ENCODE data around the gene MSRB1.
"Not testable (repeated sequence)": the region's sequence is repeated elsewhere in the genome, so short reads cannot be mapped to it uniquely, and the experiment has no call there.

MSRB1 gene

DNA sequence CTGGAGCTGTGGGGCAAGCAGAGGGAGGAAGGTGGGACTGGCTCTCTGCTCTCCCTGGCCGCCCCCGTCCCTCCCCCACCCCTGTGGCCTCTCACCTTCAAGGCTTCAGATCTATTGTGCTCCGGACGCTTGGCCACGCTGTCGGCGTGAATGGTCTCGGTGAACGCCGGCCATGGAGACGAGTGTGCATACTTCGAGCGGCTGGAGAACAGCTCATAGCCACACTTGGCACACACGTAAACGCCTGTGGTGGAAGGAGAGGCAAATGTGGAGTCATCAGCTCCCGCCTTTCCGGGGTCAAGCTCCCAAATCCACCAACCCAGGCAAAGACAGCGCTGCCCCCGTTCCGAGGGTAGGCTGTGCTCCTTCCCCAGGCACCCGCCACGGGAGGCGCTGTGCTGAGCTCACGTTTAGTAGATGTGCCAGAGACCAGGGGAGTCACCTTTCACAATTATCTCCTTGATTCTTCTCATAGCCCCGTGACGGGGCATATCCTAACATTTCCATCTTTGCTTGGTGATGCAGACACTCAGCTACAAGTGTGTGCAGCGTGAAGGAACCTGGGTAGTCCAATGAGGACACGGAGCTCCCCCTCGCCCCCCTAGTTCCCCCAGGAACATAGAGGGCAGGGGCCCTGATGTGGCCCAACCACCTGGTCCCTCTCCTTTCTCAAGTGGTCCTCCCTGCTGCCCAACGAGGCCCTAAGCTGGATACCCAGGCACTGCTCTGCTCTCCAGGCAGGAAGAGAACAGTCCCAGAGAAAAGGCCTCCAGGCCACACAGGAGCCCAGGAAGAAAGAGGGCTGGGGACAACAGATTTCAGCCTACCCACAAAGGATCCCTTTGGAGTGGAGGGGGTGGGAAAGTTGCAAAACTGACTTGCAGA is 1.6 kb downstream of the MSRB1 start:
- DNase-seq, result no peak

DNA sequence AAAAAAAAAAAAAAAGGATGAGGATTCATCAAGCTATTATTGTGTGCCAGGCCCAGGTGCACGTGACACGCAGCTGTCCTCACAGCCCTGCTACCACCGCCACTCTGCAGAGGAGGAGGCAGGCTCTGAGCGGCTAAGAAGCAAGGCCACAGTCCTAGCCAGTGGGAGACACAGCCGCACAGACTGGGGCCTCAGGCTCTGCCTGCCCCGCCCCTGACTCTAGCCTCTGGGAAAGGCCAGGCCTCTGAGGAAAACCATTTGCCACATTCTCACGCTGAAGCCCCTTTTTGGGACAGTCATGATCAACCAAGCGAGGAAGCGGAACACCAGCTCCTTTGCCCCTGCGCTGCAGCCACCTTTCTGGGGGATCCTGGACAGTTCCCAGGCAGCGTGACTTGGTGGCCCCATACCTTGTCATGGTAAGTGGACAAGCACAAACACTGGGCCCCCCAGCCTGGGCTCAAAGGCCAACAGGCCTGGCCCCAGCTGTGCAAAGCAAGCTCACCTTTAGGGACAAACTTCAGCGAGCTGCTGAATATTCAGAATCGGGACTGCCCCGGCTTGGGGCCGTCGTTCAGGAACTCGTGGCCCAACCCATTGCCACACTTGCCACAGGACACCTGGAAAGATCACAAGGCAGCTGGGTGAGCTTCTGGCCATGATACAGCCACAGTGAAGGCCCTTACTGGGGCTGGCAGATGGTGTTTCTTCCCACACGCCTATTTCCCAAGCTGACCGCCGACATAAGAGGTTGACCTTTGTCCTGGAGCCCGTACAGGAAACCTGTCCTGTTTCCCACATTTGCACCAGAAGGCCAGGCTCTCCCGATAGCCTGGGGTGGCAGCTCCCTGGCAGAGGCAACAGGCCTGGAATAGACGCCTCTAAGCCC is 2.5 kb downstream of the MSRB1 start:
- no peak for DNase-seq

DNA sequence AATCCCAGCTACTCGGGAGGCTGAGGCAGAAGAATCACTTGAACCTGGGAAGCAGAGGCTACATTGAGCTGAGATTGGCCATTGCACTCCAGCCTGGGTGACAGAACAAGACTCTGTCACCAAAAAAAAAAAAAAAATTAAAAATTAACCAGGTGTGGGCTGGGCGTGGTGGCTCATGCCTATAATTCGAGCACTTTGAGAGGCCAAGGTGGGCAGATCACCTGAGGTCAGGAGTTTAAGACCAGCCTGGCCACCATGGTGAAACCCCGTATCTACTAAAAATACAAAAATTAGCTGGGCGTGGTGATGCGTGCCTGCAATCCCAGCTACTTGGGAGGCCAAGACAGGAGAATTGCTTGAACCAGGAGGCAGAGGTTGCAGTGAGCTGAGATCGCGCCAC is 3.2 kb downstream of the MSRB1 start:
- not testable (repeated sequence) for DNase-seq

DNA sequence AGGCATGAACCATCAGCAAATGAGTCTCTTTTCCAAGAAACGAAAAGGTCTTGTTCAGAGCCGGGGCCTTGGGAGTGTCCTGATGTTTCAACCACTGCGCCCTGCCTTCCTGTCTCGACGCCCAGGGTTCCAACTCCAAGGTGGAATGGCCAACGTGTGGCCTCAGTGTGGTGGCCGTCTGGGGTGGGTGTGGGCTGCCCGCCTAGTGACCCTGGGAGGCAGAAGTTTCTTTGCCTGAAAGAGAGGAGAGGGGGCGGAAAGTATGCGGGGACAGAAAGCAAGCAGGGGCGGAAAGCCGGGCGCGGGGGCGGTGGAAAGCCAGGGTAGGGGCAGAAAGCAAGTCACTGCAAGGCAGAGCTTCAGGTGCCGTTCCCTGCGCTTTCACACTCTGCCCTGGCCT is 4.1 kb downstream of the MSRB1 start:
- no peak for DNase-seq

DNA sequence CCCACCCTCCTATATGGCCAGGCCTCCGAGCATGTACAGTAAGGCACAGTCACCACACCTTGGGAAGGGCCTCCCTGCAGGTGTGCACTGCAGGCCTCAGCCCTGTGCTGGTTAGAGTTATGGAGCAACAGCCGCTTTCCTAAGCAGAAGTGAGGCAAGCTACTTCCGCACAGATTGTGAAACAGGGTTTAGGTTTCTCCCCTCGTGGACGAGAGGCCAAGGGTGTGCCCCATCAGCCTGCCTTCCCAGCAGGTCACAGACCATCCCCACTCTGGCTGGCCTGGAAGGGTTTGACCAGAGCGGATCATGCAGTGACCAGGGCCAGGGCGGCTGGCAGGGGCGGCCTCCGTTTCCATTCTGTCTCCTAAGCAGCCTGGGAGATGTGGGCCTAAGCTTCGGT is 4.7 kb downstream of the MSRB1 start:
- peak in 2 of 51 donors; percentile 15 to 18 for DNase-seq

DNA sequence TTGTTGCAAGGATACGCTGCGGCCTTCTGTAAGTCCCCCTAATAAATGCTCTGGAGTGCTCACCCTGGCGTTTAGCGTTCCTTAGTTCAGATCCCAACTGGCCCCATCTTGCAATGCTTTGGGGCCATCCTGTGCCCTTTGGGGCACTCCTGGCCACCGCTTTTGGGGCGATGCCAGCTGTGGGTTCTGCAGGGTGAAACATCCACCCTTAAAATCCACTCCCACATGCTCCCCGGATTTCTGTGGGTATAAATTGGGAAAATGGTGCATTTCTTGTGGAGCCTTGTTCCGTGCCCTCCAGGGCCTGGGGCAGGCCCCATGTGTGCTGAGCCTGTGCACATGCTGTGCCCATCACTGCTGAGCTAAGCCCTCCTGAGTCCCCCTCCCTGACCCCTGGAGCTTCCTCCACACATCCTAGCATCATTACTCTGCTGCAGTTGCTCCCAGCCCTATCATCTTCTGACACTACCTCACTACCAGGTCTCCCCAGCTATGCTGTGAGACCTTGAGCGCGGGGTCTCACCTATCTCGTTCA is 6.0 kb downstream of the MSRB1 start:
- no peak for DNase-seq

DNA sequence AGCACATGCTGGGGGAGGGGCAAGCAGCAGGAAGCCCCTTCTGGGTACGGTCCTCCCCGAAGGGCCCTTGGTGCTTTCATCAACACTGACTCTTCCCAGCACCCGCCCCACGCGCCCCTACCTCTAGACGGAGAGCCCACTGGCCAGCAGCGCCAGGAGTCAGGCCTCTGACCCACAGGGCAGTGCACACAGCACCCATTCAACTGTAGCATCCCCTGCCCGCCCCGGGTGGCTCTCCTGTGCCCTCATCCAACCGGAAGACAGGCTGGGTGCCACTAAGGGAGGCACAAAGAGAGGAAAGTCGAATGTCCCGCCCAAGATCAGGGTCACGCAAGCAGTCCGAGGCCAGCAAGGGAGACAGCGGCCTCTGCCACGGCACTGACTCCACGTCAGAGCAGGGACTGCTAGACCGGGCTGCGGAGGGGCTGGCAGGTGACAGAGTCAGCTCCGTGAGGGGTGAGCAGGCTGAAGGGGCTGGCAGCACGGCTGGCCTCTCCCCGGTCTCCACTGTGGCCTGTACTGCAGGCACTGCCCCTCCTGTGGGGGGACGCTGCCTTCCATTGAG is 9.8 kb downstream of the MSRB1 start:
- DNase-seq, result no peak

DNA sequence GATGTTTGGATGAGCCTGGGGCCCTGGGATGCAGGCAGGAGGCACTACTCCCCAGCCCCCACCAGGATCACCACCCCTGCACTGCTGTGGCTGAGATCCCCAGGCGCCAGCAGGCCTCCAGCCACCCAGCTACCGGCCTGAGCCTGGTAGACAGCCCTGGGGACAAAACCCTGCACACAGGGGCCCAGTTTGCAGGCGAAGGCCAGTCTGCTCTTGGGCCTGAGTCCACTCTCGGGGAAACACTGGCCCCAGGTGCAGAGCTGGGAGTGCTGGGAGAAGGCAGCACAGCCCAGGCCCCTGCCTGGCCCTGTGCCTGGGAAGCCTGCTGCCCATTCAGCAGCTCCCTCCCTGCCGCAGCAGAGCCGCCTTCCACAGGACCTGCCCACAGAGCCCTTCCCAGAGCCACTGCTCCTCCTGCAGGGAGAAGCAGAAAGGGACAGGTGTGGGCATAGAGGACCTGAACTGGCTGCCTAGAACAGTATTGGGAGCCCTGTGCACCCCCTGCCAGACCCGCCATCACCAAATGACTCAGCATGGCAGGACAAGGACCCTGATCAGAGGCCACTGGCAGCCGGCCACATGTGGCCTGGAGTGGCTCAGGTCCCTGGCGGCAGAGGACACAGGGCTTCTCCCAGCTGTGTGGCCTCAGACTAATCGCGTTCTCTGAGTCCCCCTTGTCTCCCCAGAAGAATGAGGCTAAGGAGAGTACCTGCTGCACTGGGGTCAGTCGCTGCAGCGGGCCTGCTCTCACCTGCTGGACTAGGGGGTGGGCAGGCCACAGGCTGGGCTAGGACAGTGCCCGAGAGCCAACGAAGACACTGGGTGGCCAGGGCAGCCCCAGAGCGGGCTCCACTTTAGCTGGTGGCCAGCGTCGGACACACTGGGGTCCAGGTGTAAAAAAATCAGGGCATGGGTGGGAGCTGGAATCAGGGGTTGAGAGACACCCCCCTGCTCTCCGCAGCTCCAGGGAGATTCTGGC is 10.7 kb downstream of the MSRB1 start:
- DNase-seq, result peak in 1 of 51 donors; percentile 4

DNA sequence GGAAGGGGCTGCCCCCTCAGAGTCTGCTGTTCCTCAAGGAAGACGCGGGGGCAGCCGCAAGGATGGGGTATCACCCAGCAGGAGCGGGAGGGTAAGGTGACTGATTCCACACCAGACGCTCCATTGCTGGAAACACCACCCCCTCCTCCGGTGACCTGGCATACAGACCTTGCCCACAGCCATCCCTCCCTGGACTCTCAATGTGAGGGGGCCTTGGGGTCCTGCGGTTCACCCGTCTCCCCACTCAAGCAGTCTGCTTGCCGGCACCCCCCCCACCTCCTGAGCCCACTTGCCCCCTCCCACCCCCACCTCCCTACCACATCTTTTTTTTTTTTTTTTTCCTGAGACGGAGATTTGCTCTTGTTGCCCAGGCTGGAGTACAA is 12.7 kb downstream of the MSRB1 start:
- no peak for DNase-seq

DNA sequence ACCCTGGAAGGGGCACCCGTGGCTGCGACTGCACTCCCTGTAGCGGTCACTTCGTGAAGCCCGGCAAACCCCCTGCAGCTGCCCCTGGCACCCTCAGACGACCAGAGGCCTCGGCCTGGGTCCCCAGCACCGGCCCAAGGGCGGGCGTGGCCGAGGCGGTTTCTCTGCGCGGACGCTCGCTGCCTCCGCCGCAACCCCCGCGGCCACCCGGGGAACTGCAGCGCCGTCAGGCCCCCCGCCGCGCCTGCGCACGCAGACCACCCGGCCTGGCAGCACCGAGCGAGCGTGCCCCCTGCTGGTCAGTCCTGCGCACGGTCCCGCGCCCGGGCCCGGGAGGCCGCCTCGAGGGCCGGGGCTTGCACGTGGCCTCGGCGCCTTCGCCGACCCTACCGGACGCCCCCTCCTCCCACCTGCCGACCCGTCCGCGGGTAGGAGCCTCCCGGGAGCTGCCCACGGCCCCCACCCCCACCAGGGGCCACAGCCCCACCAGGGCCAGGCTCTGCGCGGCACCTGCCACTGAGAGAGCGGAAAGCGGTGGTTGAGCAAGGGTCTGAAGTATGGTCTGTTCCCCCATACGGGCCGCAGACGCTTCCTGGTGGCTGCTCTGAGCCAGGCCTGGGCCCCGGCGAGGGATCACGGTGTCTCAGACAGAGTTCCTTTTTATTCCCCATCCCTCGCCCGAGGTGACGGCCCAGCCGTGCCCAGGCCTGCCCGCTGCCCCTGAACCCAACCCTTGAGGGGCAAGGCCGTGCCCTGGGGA is 13.2 kb downstream of the MSRB1 start:
- DNase-seq, result peak; percentile 13 to 94 (median 77)

DNA sequence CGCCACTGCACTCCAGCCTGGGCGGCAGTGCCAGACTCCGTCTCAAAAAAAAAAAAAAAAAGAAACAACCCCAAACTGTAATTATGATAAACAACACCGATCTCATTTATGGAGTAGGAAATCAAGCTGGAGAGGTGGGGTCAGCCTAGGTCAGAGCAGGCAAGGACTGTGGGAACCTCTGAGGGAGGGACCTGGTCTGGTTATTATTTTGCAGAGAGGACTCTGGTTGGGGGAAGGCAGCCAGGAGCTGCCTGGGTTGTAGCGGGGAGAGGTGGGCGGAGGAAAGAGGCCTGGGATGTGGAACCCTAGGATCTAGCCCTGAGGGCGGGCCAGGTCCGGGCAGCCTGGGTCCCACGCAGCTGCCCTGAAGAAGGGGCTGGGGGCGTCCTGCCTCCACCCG is 13.9 kb downstream of the MSRB1 start:
- peak in 3 of 51 donors; percentile 20 to 43 (median 23) for DNase-seq

DNA sequence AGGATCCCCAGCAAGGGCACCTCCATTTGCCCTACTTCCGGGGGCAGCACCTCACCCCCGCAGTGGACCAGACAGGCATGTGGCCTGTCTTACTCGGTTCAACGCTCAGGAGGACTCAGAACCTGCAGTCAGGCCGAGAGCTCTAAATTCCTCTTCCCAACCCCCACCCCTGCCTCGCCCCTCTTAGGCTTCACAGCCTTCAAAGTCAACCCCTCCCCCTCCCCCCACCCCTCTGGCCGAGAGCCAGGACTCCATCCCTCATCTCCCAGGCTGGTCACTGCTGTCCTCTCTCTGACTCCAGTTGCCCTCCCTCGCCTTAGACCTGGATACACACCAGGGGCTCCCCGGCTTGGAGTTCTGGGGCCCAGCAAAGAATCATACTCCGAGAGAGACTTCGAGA is 16.7 kb downstream of the MSRB1 start:
- no peak for DNase-seq

DNA sequence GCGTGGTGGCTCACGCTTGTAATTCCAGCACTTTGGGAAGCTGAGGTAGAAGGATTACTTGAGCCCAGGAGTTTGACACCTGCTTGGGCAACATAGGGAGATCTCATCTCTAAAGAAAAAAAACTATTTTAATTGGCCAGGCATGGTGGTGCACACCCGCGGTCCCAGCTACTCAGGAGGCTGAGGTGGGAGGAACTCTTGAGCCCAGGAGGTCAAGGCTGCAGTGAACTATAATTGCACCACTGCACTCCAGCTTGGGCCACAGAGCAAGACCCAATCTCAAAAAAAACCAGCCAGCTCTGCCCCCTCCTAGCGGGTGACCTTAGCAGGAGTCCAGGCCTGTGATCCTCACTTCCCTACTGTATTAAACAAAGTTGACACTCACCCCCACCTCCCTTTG is 18.9 kb downstream of the MSRB1 start:
- DNase-seq, result no peak

DNA sequence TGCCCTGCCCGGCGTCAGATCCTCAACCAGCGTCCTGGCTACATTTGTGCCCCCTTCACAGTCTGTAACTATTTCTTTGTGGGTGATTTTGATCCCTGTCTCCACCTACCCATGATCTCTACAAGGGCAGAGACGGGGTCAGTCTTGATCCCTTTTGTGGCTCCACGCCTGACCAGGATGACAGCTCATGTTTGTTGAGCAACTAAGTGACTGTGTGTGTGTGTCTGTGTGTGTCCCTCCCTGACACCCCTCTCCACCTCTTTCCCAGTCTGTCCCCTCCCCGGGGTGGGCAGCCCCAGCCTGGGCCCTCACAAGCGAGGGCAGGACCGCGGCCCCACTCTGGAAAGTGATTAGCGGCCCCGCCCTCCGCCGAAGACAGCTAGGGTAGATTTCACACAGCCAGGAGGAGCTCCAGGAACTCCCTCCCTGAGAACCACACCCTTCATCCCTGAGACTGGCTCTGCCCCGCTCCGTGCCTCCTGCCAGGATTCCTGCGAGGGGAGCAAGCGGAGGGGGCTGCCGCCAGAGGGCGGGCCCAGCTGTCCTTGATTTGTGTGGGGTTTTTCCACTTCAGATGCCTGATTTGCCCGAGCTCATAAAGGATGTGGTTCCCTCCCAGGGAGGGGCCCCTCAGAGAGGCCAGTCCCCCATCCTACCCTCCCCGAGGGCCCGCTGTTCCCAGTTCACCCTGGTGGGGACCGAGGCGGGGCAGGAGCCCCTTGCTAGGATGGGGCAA is 19.5 kb downstream of the MSRB1 start:
- no peak for DNase-seq

DNA sequence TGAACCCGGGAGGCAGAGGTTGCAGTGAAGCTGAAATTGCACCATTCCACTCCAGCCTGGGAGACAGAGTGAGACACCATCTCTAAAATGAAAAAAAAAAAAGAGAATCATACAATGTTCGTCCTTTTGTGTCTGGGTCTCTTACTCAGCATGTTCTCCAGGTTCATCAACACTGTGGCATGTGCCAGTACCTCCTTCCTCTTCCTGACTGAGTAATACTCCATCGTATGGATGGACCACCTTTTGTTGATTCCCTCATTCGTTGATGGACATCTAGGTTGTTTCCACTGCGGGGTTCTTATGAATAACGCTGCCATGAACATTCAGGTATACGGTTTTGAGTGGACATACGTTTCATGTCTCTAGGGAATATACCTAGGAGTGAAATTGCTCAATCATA is 20.6 kb downstream of the MSRB1 start:
- DNase-seq, result no peak

DNA sequence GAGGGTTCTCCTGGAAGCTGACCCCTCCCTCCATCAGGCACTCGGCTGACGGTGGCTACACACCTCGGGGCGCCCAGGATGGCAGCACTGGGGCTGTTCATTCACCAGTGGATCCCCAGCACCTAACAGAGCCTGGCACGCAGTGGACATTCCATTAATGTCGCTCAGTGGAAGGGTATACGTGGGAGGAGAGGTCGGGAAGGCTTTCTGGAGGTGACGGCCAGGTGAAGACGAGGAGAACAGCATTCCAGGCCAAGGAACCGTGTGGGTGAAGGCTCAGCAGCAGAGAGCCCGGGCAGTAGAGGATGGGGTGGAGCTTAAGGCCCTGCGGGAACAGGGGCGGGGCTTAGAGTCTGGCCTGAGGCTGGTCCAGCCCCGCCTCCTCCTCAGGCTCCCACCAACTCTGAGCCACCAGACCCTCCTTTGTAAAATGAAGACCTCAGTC is 22.2 kb downstream of the MSRB1 start:
- DNase-seq, result no peak

DNA sequence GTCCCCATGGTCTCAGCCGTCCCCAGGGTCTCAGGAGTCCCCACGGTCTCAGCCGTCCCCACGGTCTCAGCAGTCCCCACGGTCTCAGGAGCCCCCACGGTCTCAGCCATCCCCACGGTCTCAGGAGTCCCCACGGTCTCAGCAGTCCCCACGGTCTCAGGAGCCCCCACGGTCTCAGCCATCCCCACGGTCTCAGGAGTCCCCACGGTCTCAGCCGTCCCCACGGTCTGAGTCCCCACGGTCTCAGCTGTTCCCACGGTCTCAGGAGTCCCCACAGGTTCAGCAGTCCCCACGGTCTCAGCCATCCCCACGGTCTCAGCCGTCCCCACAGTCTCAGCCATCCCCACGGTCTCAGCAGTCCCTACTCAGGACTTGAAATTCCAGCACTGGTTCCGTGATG is 22.9 kb downstream of the MSRB1 start:
- DNase-seq, result not testable (repeated sequence)

DNA sequence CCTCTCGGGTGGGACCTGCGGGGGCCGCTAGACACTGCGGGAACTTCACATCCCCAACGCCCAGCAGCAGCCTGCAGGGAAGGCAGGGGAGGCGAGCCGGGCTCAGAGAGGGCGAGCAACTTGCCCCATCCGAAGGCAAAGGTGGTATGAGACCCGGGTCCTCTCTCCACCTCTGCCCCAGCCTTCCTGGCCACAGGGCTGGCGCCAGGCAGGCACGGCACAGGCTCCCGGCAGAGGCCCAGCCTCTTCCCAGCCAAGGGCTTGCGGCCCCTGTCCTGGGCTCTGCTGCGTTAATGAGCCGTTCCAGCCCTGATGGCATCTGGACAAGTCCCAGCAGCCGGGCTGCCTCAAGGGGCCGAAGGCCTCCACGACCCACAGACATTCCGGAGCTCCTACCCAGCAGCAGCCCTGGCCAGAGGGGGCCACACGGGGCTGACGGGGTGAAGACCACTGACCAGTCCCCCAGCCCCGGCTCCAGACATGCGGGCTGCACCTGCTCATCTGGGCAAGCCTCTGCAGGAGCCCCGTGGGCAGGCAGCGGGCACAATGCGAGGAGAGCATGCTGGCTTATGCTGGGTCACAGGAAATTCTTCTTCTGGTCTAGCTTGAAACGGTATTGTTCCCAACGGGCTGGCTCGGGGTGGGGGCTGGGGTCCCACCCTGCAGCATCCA is 23.5 kb downstream of the MSRB1 start:
- no peak for DNase-seq

Data from hypothalamus (tissue), 51 donors.